Testis (tissue), 2 donors: ENCODE results near the gene CUX1.

Experiments used
- POLR2A ChIP-seq: fragments of 450-650 bp; IDR thresholded peaks from one replicate; pipeline ENCODE4 v1.6.1; 2017; ENCODE audit warnings: antibody characterized with exemption, mild to moderate bottlenecking, moderate library complexity
- TF ChIP-seq, protein P1 (sequence below), 3 experiments: fragments of 450-650 bp in 2 of 3; fragments of 200-600 bp in 1 of 3; sonication (generic) in 1 of 3; IDR thresholded peaks; one replicate each; pipeline ENCODE4 v1.5.1; 2016 to 2019; ENCODE audit warnings: antibody characterized with exemption in 3 of 3, mild to moderate bottlenecking in 2 of 3, moderate library complexity in 1 of 3

DNA sequence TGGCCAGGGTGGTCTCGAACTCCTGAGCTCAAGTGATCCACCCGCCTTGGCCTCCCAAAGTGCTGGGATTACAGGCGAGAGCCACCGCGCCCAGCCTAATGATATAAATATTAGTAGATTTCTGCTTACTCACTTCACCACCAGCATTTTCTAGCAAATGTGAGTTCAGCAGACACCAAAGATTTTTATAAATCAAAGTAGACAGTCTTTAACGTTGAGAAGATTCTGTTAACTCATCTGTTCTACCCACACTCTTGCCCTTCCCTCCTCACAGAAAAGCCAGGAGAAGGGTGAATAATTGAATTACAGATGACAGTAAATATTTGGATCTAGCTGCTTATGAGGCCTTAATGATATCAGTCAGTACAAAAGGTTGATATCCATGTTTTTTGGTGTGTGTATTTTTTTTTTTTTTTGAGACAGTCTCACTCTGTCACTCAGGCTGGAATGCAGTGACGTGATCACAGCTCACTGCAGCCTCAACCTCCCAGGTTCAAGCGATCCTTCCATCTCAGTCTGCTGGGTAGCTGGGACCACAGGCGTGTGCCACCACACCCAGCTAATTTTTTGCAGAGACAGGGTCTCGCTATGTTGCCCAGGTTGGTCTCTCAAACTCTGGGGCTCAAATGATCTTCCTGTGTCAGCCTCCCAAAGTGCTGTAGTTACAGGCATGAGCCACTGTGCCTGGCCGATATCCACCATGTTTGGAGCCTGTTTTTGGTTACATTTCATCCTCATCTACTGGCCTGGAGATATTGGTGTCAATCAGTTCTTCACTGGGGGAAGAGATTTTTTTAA lies 120.5 kb downstream of the CUX1 start:
- TF ChIP-seq, protein P1, sequence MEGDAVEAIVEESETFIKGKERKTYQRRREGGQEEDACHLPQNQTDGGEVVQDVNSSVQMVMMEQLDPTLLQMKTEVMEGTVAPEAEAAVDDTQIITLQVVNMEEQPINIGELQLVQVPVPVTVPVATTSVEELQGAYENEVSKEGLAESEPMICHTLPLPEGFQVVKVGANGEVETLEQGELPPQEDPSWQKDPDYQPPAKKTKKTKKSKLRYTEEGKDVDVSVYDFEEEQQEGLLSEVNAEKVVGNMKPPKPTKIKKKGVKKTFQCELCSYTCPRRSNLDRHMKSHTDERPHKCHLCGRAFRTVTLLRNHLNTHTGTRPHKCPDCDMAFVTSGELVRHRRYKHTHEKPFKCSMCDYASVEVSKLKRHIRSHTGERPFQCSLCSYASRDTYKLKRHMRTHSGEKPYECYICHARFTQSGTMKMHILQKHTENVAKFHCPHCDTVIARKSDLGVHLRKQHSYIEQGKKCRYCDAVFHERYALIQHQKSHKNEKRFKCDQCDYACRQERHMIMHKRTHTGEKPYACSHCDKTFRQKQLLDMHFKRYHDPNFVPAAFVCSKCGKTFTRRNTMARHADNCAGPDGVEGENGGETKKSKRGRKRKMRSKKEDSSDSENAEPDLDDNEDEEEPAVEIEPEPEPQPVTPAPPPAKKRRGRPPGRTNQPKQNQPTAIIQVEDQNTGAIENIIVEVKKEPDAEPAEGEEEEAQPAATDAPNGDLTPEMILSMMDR (IDR thresholded peaks at IDR 0.05) = no peak
- no peak for TF ChIP-seq POLR2A
